OCI-LY1 (cell line): ENCODE data around the gene CDC14B.

Experiments used
- CTCF ChIP-seq: fragments of 200-600 bp; sonication (generic), shearing (Covaris generic); IDR thresholded peaks from 2 replicates; pipeline ENCODE4 v1.5.1; 2017; ENCODE audit warnings: mild to moderate bottlenecking, antibody characterized with exemption, low read length, moderate library complexity, mixed read lengths
- EZH2 ChIP-seq: fragments of 200-600 bp; sonication (generic), shearing (Covaris generic); IDR thresholded peaks from 2 replicates; pipeline ENCODE4 v1.8.0; 2017; ENCODE audit warnings: borderline replicate concordance, mixed run types, mild to moderate bottlenecking, antibody characterized with exemption, low read length, moderate library complexity, mixed read lengths

GRCh38 chr9:96483733-96484390 is 135.8 kb downstream of the CDC14B start:
- TF ChIP-seq EZH2, result no peak
- TF ChIP-seq CTCF, result no peak
